OCI-LY3 (cell line): ENCODE measurements around the gene ARF1.

Experiments used
- H2AFZ ChIP-seq: fragments of 200-600, 300-600 bp; shearing (Covaris generic); 2 replicates; pipeline ENCODE4 v1.6.0; 2014; ENCODE audit warnings: antibody characterized with exemption, low read depth, low read length
- H3K27ac ChIP-seq: fragments of 200-600, 300-600 bp; sonication (generic); 2 replicates; pipeline ENCODE4 v1.5.1; 2014; ENCODE audit warnings: mild to moderate bottlenecking, low read length, moderate library complexity, mixed read lengths
- H3K27me3 ChIP-seq: fragments of 200-600, 300-600 bp; sonication (generic); 2 replicates; pipeline ENCODE4 v1.6.1; 2014; ENCODE audit warnings: low read depth, low read length, mixed read lengths
- H3K36me3 ChIP-seq: fragments of 200-600, 300-600 bp; sonication (generic); replicated peaks from 2 replicates; pipeline ENCODE3; 2014; ENCODE audit warnings: low read depth, low read length, mixed read lengths
- H3K4me1 ChIP-seq: fragments of 300-600, 200-600 bp; sonication (generic); 2 replicates; pipeline ENCODE4 v1.6.1; 2014; ENCODE audit warnings: low read length, mixed read lengths
- H3K4me2 ChIP-seq: fragments of 200-600, 300-600 bp; sonication (generic); 2 replicates; pipeline ENCODE4 v1.6.1; 2014; ENCODE audit warnings: low read length, mixed read lengths
- H3K4me3 ChIP-seq: fragments of 300-600, 200-600 bp; sonication (generic); 2 replicates; pipeline ENCODE4 v1.5.1; 2014; ENCODE audit warnings: antibody characterized with exemption, mild to moderate bottlenecking, low read length, moderate library complexity
- H3K79me2 ChIP-seq: fragments of 300-600, 200-600 bp; shearing (Covaris generic); 2 replicates; pipeline ENCODE4 v1.6.1; 2014; ENCODE audit warnings: mild to moderate bottlenecking, low read length, mixed read lengths
- H3K9ac ChIP-seq: fragments of 300-600, 200-600 bp; shearing (Covaris generic); 2 replicates; pipeline ENCODE4 v1.6.0; 2014; ENCODE audit warnings: mild to moderate bottlenecking, low read length, moderate library complexity
- H3K9me3 ChIP-seq: fragments of 200-600, 300-600 bp; shearing (Covaris generic); 2 replicates; pipeline ENCODE4 v1.6.1; 2014; ENCODE audit warnings: low read length, mixed read lengths; ENCODE audit not compliant: insufficient read depth
- H4K20me1 ChIP-seq: fragments of 200-600, 300-600 bp; sonication (generic); 2 replicates; pipeline ENCODE4 v1.6.1; 2016; ENCODE audit warnings: low read length, mixed read lengths; ENCODE audit not compliant: insufficient read depth
- CTCF ChIP-seq: fragments of 200-600, 300-600 bp; sonication (generic); IDR thresholded peaks from 2 replicates; pipeline ENCODE4 v1.5.1; 2014; ENCODE audit warnings: antibody characterized with exemption, low read length, low read depth
- EZH2phosphoT487 ChIP-seq: fragments of 200-600 bp; shearing (Covaris generic); IDR thresholded peaks from 2 replicates; pipeline ENCODE4 v1.6.1; 2018; ENCODE audit warnings: antibody characterized with exemption, mixed run types, low read depth

Gene ARF1

GRCh38 chr1:228068359-228068758, 14.1 kb upstream of the ARF1 start:
- H3K4me1 ChIP-seq, result no peaks in the 10 kb centered on the region
- H3K9me3 ChIP-seq, result no peaks in the 10 kb centered on the region
- peaks cover 35% of the 10 kb centered on the region for H3K27me3 ChIP-seq
- H3K36me3 ChIP-seq, result no peaks in the 10 kb centered on the region
- TF ChIP-seq EZH2phosphoT487, result no peak
- TF ChIP-seq CTCF, result no peak
- H3K9ac ChIP-seq, result no peak overlapping the region
- H3K4me2 ChIP-seq, result no peak overlapping the region
- no peaks in the 10 kb centered on the region for H4K20me1 ChIP-seq
- H3K79me2 ChIP-seq, result no peaks in the 10 kb centered on the region
- H2AFZ ChIP-seq, result no peak overlapping the region
- H3K27ac ChIP-seq, result no peak overlapping the region
- H3K4me3 ChIP-seq, result no peak overlapping the region

- Histone ChIP-seq H3K4me2 (no peak overlapping the region), H3K27me3 (peaks cover 48% of the 10 kb centered on the region), H3K9ac (no peak overlapping the region), H3K9me3 (no peaks in the 10 kb centered on the region), H3K79me2 (no peaks in the 10 kb centered on the region), H3K4me3 (no peak overlapping the region), H2AFZ (no peak overlapping the region), H4K20me1 (no peaks in the 10 kb centered on the region), H3K4me1 (no peaks in the 10 kb centered on the region), H3K27ac (no peak overlapping the region), H3K36me3 (no peaks in the 10 kb centered on the region)
- no peak for TF ChIP-seq EZH2phosphoT487
- TF ChIP-seq CTCF, result no peak
These were observed 12.3 kb upstream of the ARF1 start for GRCh38 chr1:228070173-228070572.

- no peaks in the 10 kb centered on the region for H3K4me1 ChIP-seq
- H3K36me3 ChIP-seq, result no peaks in the 10 kb centered on the region
- H3K9ac ChIP-seq, result no peak overlapping the region
- no peak overlapping the region for H3K27ac ChIP-seq
- H3K27me3 ChIP-seq, result peaks cover 55% of the 10 kb centered on the region
- no peak overlapping the region for H3K4me2 ChIP-seq
- no peaks in the 10 kb centered on the region for H3K9me3 ChIP-seq
- no peak overlapping the region for H2AFZ ChIP-seq
- no peaks in the 10 kb centered on the region for H4K20me1 ChIP-seq
- H3K4me3 ChIP-seq, result no peak overlapping the region
- TF ChIP-seq CTCF (no peak), EZH2phosphoT487 (no peak)
- no peaks in the 10 kb centered on the region for H3K79me2 ChIP-seq
These were observed 11.7 kb upstream of the ARF1 start for GRCh38 chr1:228070851-228071250.

- Histone ChIP-seq H3K36me3 (no peaks in the 10 kb centered on the region), H4K20me1 (no peaks in the 10 kb centered on the region), H3K4me2 (no peak overlapping the region), H3K4me1 (no peaks in the 10 kb centered on the region), H3K27ac (no peak overlapping the region), H2AFZ (no peak overlapping the region), H3K79me2 (no peaks in the 10 kb centered on the region), H3K9me3 (no peaks in the 10 kb centered on the region), H3K27me3 (peaks cover 49% of the 10 kb centered on the region), H3K9ac (no peak overlapping the region), H3K4me3 (no peak overlapping the region)
- TF ChIP-seq CTCF (no peak), EZH2phosphoT487 (no peak)
These were observed 10.5 kb upstream of the ARF1 start for GRCh38 chr1:228071839-228072657.
